WERI-Rb-1 (cell line): Measurements from ENCODE around the gene CLPTM1L.

Experiments used
- DNase-seq: peaks from one replicate; pipeline ENCODE4 v3.0.0-alpha.2; 2020
- H3K27ac ChIP-seq: fragments of 250-450 bp; sonication (Bioruptor Pico); 2 replicates; pipeline ENCODE4 v1.5.1; 2020; ENCODE audit warnings: mild to moderate bottlenecking, moderate library complexity
- H3K27me3 ChIP-seq: fragments of 250-450 bp; sonication (Bioruptor Pico); 2 replicates; pipeline ENCODE4 v1.5.1; 2021; ENCODE audit warnings: mild to moderate bottlenecking, low read depth, moderate library complexity; ENCODE audit not compliant: insufficient read depth, severe bottlenecking
- H3K36me3 ChIP-seq: fragments of 250-450 bp; sonication (Bioruptor Pico); 2 replicates; pipeline ENCODE4 v1.5.1; 2020; ENCODE audit warnings: mild to moderate bottlenecking, moderate library complexity
- H3K4me3 ChIP-seq: 2 replicates; pipeline ENCODE4 v1.5.1; 2011; ENCODE audit warnings: low read depth, mild to moderate bottlenecking, control low read depth, low read length
- H3K9me3 ChIP-seq: fragments of 250-450 bp; sonication (Bioruptor Pico); 2 replicates; pipeline ENCODE4 v1.5.1; 2021; ENCODE audit warnings: mild to moderate bottlenecking, moderate library complexity; ENCODE audit not compliant: severe bottlenecking
- TF ChIP-seq, protein P1 (sequence below): IDR thresholded peaks from 2 replicates; pipeline ENCODE4 v1.5.1; 2011; ENCODE audit warnings: low read depth, mild to moderate bottlenecking, control low read depth, inconsistent platforms, low read length

The CLPTM1L gene

DNA sequence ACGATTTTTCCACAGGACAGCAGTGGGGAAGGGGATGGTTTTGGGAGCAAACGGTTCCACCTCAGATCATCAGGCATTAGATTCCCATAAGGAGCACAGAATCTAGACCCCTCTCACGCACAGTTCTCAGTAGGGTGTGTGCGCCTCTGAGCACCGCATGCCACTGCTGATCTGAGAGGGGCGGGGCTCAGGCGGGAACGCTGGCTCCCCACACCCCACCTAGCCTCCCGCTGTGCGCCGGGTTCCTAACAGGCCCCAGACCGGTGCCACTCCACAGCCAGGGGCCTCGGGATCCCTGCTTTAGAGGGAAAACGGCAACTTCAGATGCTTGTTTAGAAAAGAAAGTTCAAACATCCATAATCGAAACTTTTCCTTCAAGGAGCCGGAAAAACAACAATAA is 70.4 kb downstream of the CLPTM1L start:
- no peak overlapping the region for H3K4me3 ChIP-seq
- H3K27me3 ChIP-seq = no peaks in the 10 kb centered on the region
- no peak overlapping the region for H3K27ac ChIP-seq
- no peaks in the 10 kb centered on the region for H3K36me3 ChIP-seq
- no peaks in the 10 kb centered on the region for H3K9me3 ChIP-seq
- DNase-seq = no peak
- TF ChIP-seq, protein P1, sequence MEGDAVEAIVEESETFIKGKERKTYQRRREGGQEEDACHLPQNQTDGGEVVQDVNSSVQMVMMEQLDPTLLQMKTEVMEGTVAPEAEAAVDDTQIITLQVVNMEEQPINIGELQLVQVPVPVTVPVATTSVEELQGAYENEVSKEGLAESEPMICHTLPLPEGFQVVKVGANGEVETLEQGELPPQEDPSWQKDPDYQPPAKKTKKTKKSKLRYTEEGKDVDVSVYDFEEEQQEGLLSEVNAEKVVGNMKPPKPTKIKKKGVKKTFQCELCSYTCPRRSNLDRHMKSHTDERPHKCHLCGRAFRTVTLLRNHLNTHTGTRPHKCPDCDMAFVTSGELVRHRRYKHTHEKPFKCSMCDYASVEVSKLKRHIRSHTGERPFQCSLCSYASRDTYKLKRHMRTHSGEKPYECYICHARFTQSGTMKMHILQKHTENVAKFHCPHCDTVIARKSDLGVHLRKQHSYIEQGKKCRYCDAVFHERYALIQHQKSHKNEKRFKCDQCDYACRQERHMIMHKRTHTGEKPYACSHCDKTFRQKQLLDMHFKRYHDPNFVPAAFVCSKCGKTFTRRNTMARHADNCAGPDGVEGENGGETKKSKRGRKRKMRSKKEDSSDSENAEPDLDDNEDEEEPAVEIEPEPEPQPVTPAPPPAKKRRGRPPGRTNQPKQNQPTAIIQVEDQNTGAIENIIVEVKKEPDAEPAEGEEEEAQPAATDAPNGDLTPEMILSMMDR = no peak

DNA sequence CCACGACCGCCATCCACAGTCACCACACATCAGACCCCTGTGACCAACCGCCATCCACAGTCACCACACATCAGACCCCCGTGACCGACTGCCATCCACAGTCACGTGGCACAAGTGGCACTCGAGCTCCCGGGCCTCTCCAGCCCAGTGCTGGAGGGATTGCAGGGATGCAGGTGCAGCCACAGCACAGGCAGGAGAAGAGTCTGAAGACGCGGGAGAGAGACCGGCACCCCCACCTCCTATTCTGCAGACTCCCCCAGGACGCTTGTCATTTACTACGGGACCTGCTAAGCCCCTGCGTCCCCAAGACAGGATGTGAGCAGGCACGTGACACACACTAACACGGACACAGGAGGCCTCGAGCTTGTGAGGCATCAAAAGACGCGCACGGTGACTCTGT is 71.2 kb downstream of the CLPTM1L start:
- Histone ChIP-seq H3K36me3 (no peaks in the 10 kb centered on the region), H3K27me3 (no peaks in the 10 kb centered on the region), H3K27ac (no peak overlapping the region), H3K4me3 (no peak overlapping the region), H3K9me3 (no peaks in the 10 kb centered on the region)
- TF ChIP-seq, protein P1 = no peak
- DNase-seq = no peak

DNA sequence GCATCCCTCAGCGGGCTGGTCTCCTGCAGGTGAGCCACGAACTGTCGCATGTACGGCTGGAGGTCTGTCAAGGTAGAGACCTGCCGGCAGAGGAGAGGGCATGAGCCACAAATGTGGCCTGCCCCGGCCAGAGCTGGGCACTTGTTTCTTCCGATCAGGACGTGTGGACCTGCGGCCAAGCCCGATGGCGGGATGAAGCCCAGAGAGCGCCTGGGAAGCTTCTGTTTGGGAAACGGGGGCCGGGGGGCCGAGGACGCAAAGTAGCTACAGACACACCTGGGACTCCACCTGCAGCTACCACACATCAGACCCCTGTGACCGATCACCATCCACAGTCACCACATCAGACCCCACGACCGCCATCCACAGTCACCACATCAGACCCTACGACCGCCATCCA is 72.7 kb downstream of the CLPTM1L start:
- H3K9me3 ChIP-seq = no peaks in the 10 kb centered on the region
- H3K36me3 ChIP-seq = no peaks in the 10 kb centered on the region
- no peak for DNase-seq
- TF ChIP-seq, protein P1 = no peak
- H3K27me3 ChIP-seq = no peaks in the 10 kb centered on the region
- no peak overlapping the region for H3K27ac ChIP-seq
- no peak overlapping the region for H3K4me3 ChIP-seq

DNA sequence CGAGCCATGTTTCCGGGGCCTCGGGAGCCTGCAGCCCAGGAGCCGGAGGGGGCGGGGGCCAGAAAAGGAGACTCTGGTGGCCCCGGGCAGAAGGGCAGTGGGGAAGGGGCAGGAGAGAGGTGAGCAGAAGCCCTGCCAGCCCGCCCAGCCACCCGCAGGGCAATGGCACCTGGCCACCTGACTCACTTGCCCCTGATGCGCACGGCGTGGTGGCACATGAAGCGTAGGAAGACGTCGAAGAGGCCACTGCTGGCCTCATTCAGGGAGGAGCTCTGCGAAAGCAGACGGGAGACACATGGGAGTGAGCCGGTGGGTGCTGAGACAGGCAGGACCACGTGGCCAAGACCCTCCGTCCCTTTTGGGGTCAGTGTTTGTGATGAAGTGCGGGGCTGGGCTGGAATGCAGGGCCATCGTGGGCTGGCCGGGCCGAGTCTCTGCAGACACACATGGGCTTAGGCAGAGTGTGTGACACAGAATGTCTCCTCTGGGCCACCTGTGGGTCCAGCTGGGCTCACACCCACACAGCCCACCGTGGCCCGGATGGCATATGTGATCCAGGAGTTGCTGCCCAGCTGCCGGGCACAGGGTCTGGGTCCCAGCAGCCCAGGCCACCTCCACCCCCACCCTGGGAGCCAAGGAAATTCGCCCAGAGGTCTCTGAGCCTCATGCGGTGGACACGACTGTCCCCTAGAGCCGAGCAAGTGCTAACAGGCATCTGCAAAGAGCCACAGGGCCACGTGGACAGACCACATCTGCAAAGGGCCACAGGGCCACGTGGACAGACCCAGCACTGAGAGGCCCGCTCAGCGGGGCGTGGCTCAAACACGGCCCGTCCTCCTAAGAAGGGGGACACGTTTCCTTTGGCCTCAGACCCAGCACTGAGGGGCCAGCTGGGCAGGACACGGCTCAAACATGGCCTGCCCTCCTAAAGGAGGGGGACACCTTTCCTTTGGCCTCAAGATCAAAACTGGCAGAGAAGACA is 73.7 kb downstream of the CLPTM1L start:
- no peaks in the 10 kb centered on the region for H3K9me3 ChIP-seq
- no peak for DNase-seq
- H3K4me3 ChIP-seq = no peak overlapping the region
- H3K27me3 ChIP-seq = no peaks in the 10 kb centered on the region
- no peak overlapping the region for H3K27ac ChIP-seq
- TF ChIP-seq, protein P1 = no peak
- no peaks in the 10 kb centered on the region for H3K36me3 ChIP-seq

DNA sequence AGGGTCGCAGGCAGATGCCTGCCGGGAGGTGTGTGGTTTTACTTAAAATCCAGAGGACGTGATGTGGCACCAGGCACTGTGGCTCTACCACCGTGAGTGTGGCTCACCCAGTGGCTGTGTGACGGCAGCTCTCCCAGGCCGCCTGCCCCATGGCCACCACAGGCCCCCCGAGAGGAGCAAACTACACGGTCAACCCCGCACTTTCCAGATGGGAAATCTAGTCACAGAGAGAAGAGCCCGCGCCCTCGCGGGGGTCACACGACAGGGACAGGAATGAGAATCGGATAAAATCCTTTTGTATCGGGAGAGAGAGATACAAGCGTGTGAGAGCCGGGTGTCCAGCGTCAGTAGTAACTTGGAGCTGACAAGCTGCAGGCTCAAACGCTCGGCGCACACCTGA is 74.5 kb downstream of the CLPTM1L start:
- Histone ChIP-seq H3K9me3 (no peaks in the 10 kb centered on the region), H3K36me3 (no peaks in the 10 kb centered on the region), H3K27ac (no peak overlapping the region), H3K27me3 (no peaks in the 10 kb centered on the region), H3K4me3 (no peak overlapping the region)
- TF ChIP-seq, protein P1 = no peak
- DNase-seq = no peak
